ENCODE data around the gene DENND10.
"Not testable (repeated sequence)": the region's sequence is repeated elsewhere in the genome, so short reads cannot be mapped to it uniquely, and the experiment has no call there.

- TF ChIP-seq EP300, CTCF, POLR2AphosphoS5 (IDR thresholded peaks at IDR 0.05): not testable (repeated sequence)
Observed at GRCh38 chr10:119105899-119106298, 2.0 kb downstream of the DENND10 start.

Measured in stomach (tissue), 4 donors.